ENCODE data around the gene SPAG6.
A peak's percentile ranks its signal among the peaks of the same experiment; 100 is the strongest.

The SPAG6 gene

DNA sequence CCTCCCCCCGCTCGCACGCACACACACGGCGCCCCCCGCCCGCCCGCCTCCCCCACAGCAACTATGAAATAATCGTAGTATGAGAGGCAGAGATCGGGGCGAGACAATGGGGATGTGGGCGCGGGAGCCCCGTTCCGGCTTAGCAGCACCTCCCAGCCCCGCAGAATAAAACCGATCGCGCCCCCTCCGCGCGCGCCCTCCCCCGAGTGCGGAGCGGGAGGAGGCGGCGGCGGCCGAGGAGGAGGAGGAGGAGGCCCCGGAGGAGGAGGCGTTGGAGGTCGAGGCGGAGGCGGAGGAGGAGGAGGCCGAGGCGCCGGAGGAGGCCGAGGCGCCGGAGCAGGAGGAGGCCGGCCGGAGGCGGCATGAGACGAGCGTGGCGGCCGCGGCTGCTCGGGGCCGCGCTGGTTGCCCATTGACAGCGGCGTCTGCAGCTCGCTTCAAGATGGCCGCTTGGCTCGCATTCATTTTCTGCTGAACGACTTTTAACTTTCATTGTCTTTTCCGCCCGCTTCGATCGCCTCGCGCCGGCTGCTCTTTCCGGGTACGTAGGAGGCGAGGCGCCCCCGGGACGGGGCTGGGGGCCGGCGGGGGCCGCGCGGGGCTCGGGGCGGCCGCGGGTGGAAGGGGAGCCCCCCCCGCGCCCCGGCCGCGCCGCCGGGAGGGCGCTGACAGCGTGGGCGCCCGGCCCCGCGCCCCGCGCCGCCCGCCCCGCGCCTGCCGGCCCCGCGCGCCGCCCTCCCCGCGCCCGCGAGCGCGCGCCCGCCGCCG lies 24.0 kb upstream of the SPAG6 start (continued):
- TF ChIP-seq, protein P1, sequence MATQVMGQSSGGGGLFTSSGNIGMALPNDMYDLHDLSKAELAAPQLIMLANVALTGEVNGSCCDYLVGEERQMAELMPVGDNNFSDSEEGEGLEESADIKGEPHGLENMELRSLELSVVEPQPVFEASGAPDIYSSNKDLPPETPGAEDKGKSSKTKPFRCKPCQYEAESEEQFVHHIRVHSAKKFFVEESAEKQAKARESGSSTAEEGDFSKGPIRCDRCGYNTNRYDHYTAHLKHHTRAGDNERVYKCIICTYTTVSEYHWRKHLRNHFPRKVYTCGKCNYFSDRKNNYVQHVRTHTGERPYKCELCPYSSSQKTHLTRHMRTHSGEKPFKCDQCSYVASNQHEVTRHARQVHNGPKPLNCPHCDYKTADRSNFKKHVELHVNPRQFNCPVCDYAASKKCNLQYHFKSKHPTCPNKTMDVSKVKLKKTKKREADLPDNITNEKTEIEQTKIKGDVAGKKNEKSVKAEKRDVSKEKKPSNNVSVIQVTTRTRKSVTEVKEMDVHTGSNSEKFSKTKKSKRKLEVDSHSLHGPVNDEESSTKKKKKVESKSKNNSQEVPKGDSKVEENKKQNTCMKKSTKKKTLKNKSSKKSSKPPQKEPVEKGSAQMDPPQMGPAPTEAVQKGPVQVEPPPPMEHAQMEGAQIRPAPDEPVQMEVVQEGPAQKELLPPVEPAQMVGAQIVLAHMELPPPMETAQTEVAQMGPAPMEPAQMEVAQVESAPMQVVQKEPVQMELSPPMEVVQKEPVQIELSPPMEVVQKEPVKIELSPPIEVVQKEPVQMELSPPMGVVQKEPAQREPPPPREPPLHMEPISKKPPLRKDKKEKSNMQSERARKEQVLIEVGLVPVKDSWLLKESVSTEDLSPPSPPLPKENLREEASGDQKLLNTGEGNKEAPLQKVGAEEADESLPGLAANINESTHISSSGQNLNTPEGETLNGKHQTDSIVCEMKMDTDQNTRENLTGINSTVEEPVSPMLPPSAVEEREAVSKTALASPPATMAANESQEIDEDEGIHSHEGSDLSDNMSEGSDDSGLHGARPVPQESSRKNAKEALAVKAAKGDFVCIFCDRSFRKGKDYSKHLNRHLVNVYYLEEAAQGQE (tag by site-specific recombination; IDR thresholded peaks at IDR 0.05) = no peak
- TF ChIP-seq, protein P2, sequence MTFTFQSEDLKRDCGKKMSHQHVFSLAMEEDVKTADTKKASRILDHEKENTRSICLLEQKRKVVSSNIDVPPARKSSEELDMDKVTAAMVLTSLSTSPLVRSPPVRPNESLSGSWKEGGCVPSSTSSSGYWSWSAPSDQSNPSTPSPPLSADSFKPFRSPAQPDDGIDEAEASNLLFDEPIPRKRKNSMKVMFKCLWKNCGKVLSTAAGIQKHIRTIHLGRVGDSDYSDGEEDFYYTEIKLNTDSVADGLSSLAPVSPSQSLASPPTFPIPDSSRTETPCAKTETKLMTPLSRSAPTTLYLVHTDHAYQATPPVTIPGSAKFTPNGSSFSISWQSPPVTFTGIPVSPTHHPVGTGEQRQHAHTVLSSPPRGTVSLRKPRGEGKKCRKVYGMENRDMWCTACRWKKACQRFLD (tag by site-specific recombination; IDR thresholded peaks at IDR 0.05) = no peak
- TF ChIP-seq ZNF140 (tag by site-specific recombination; IDR thresholded peaks at IDR 0.05) = no peak
- TF ChIP-seq ZNF514 (tag by site-specific recombination; IDR thresholded peaks at IDR 0.05) = no peak
- no peak for TF ChIP-seq ZNF777 (tag by site-specific recombination; IDR thresholded peaks at IDR 0.05; ENCODE audit: borderline replicate concordance)
- no peak for TF ChIP-seq ZBTB7A (tag by site-specific recombination; IDR thresholded peaks at IDR 0.05; ENCODE audit: low read depth)
- TF ChIP-seq ZNF660 (tag by site-specific recombination; IDR thresholded peaks at IDR 0.05) = peak; percentile 95
- no peak for TF ChIP-seq ZNF404 (tag by site-specific recombination; IDR thresholded peaks at IDR 0.05)
- no peak for TF ChIP-seq ZNF776 (tag by site-specific recombination; IDR thresholded peaks at IDR 0.05; ENCODE audit: borderline replicate concordance)
- TF ChIP-seq ZNF571 (tag by site-specific recombination; IDR thresholded peaks at IDR 0.05) = no peak
- TF ChIP-seq, protein P3, sequence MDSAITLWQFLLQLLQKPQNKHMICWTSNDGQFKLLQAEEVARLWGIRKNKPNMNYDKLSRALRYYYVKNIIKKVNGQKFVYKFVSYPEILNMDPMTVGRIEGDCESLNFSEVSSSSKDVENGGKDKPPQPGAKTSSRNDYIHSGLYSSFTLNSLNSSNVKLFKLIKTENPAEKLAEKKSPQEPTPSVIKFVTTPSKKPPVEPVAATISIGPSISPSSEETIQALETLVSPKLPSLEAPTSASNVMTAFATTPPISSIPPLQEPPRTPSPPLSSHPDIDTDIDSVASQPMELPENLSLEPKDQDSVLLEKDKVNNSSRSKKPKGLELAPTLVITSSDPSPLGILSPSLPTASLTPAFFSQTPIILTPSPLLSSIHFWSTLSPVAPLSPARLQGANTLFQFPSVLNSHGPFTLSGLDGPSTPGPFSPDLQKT (IDR thresholded peaks at IDR 0.05; ENCODE audit: borderline replicate concordance, low read depth, low read length) = no peak
- TF ChIP-seq SP3 (tag by site-specific recombination; IDR thresholded peaks at IDR 0.05) = peak; percentile 82
- TF ChIP-seq ZNF274 (IDR thresholded peaks at IDR 0.05; ENCODE audit: low read length) = no peak
- TF ChIP-seq ZNF274 (tag by site-specific recombination; IDR thresholded peaks at IDR 0.05; ENCODE audit: borderline replicate concordance) = no peak
- 0 out of 2 replicates have a peak, but pooled peaks have one; percentile 11 for TF ChIP-seq ZFP3 (tag by site-specific recombination; IDR thresholded peaks at IDR 0.05; ENCODE audit: low read depth)
- TF ChIP-seq, protein P4, sequence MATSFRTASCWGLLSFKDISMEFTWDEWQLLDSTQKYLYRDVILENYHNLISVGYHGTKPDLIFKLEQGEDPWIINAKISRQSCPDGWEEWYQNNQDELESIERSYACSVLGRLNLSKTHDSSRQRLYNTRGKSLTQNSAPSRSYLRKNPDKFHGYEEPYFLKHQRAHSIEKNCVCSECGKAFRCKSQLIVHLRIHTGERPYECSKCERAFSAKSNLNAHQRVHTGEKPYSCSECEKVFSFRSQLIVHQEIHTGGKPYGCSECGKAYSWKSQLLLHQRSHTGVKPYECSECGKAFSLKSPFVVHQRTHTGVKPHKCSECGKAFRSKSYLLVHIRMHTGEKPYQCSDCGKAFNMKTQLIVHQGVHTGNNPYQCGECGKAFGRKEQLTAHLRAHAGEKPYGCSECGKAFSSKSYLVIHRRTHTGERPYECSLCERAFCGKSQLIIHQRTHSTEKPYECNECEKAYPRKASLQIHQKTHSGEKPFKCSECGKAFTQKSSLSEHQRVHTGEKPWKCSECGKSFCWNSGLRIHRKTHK (tag by site-specific recombination; IDR thresholded peaks at IDR 0.05) = no peak
- TF ChIP-seq, protein P5, sequence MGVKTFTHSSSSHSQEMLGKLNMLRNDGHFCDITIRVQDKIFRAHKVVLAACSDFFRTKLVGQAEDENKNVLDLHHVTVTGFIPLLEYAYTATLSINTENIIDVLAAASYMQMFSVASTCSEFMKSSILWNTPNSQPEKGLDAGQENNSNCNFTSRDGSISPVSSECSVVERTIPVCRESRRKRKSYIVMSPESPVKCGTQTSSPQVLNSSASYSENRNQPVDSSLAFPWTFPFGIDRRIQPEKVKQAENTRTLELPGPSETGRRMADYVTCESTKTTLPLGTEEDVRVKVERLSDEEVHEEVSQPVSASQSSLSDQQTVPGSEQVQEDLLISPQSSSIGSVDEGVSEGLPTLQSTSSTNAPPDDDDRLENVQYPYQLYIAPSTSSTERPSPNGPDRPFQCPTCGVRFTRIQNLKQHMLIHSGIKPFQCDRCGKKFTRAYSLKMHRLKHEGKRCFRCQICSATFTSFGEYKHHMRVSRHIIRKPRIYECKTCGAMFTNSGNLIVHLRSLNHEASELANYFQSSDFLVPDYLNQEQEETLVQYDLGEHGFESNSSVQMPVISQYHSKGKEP (tag by site-specific recombination; IDR thresholded peaks at IDR 0.05) = peak; percentile 28
- no peak for TF ChIP-seq ZNF621 (tag by site-specific recombination; IDR thresholded peaks at IDR 0.05)
- TF ChIP-seq HOXC10 (CRISPR knock-in tag; IDR thresholded peaks at IDR 0.05) = no peak
- no peak for TF ChIP-seq MYNN (tag by site-specific recombination; IDR thresholded peaks at IDR 0.05; ENCODE audit: borderline replicate concordance)
- no peak for TF ChIP-seq ZFP69B (tag by site-specific recombination; IDR thresholded peaks at IDR 0.05)
- TF ChIP-seq ZNF610 (tag by site-specific recombination; IDR thresholded peaks at IDR 0.05; ENCODE audit: borderline replicate concordance) = peak; percentile 50; the same call in 1 of the 2 replicates
- TF ChIP-seq, protein P6, sequence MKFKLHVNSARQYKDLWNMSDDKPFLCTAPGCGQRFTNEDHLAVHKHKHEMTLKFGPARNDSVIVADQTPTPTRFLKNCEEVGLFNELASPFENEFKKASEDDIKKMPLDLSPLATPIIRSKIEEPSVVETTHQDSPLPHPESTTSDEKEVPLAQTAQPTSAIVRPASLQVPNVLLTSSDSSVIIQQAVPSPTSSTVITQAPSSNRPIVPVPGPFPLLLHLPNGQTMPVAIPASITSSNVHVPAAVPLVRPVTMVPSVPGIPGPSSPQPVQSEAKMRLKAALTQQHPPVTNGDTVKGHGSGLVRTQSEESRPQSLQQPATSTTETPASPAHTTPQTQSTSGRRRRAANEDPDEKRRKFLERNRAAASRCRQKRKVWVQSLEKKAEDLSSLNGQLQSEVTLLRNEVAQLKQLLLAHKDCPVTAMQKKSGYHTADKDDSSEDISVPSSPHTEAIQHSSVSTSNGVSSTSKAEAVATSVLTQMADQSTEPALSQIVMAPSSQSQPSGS (tag by site-specific recombination; IDR thresholded peaks at IDR 0.05; ENCODE audit: low read depth) = no peak
- TF ChIP-seq, protein P7, sequence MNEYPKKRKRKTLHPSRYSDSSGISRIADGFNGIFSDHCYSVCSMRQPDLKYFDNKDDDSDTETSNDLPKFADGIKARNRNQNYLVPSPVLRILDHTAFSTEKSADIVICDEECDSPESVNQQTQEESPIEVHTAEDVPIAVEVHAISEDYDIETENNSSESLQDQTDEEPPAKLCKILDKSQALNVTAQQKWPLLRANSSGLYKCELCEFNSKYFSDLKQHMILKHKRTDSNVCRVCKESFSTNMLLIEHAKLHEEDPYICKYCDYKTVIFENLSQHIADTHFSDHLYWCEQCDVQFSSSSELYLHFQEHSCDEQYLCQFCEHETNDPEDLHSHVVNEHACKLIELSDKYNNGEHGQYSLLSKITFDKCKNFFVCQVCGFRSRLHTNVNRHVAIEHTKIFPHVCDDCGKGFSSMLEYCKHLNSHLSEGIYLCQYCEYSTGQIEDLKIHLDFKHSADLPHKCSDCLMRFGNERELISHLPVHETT (tag by site-specific recombination; IDR thresholded peaks at IDR 0.05) = no peak
- TF ChIP-seq ZNF501 (tag by site-specific recombination; IDR thresholded peaks at IDR 0.05) = peak; percentile 54; the same call in 1 of the 2 replicates

Data from HEK293 (cell line).